NCI-H510A (cell line): Measurements from ENCODE around the gene KDM2B.
"Not testable (repeated sequence)": the region's sequence is repeated elsewhere in the genome, so short reads cannot be mapped to it uniquely, and the experiment has no call there.

Experiments used
- DNase-seq: peaks from one replicate; lab custom pipeline; 2025; lab: John Stamatoyannopoulos, UW

KDM2B gene

DNA sequence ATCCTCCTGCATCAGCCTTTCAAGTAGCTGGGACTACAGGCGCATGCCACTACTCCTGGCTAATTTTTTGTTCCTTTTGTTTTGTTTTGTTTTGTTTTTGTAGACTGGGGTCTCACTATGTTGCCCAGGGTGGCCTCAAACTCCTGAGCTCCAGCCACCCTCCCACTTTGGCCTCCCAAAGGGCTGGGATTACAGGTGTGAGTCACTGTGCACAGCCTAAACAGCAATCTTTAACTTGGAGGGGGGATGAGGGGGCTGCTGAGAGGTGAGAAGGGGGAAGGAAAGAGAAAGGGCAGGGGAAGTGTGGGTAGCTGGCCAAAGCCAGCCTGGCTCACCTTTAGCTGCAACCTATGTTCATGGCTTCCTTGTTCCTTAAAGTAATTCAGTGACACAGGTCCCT is 77.4 kb downstream of the KDM2B start:
- DNase-seq: no peak

- DNase-seq: no peak
Observed at GRCh38 chr12:121501946-121502345, 78.9 kb downstream of the KDM2B start.

DNA sequence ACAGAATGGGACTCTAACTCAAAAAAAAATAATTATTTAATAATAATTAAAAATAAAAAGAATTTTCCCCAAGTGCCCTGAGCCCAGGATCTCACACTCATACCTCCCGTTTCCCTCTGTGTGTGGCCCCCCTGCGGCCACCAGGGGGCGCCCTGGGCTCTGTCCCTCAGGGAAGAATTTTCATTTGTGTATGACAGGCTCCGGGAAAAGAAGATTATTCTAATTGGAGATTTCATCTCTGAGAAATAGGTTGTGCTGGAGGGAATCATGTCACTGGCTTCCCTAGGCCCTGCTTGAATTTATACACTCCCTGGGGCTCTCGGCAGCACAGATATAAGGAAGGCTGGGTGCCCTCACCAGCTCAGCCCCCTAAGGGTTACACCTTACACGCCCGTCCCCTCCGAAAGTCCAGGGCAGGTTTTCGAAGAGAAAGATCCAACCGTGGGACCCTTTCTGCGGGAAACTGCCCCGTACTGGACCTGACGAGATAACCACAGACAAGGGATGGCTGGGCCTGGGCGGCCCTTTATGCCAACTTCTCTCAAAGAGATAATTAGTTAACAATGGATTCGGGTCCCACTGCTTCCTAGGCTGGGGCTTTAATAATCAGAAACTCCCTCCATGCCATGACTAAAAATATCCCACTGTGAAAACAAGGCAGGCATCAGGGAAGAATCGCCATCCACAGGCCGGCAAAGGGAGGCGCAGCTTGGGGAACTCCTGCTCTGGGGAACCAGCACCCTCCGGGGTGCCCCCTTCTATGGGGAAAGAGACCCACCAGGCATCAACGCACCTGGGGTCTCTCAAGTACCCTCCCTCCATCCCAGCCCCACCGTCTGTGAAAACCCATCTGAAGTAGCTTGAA is 80.7 kb downstream of the KDM2B start:
- DNase-seq: peak; percentile 22

GRCh38 chr12:121495746-121496145 is 85.1 kb downstream of the KDM2B start:
- DNase-seq: no peak

DNA sequence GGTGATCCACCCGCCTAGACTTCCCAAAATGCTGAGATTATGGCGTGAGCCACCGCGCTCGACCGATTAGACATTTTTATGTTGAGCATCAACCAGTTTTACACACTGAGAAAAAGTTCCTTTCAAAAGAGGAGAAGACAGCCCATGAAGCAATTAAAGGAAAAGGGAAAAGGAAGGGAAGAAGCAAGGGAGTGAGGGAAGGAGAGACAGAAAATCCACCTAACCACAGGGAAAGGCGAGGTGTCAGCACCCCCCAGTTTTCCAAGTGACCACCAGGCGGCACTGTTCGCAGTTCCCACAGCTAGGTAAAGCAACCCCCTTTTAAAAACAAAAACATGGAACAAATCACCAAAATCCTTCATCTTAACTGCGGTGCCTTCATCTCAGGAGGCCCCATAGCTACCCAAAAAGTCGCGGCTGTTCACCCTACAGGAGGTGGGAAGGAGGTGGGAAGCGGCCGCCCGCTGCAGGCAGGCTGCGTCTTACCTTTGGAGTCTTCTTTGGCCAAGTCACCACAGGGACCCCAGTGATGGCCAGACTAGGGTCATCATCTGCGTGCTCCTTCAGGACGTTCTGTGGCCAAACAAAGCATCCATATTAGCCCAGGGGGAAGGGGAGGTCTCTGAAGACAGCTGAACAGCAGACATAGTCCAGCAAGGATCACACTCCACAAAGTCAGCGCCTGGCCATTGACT is 86.6 kb downstream of the KDM2B start:
- no peak for DNase-seq

GRCh38 chr12:121490401-121491281 is 90.2 kb downstream of the KDM2B start:
- peak; percentile 26 for DNase-seq

DNA sequence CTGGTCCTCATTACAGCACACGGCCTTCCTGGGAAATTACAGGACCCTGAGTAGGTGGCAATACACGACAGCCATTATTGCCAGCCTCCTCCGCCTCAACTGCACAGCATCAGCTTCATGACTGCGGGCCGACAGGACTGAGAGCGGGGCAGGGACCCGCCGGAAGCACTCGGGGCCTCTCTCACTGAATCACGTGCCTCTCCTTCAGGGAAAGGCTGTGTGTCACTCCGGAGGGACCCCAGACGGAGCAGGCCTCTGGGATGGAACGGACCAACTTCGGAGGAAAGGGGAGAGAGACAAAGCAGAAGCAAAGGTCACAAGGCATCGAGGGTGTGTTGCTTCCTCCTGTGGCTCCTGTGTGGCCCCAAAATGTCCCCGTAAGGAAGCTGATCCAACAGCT is 90.9 kb downstream of the KDM2B start:
- DNase-seq: no peak

GRCh38 chr12:121484967-121485366 is 95.9 kb downstream of the KDM2B start:
- DNase-seq: no peak

DNA sequence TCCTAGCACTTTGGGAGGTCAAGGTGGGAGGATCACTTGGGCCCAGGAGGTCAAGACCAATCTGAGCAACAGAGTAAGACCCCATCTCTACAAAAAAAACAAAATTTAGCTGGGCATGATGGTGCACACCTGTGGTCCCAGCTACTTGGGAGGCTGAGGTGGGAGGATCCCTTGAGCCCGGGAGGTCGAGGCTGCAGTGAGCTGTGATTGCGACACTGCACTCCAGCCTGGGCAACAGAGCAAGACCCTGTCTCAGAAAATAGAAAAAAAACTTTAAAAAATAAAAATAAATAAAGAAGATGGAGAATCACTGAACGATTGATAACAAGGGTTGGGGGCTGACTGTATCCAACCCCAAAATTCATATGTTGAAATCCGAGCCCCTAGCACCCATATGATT is 96.3 kb downstream of the KDM2B start:
- not testable (repeated sequence) for DNase-seq

- no peak for DNase-seq
Observed at GRCh38 chr12:121483949-121484348, 96.9 kb downstream of the KDM2B start.

DNA sequence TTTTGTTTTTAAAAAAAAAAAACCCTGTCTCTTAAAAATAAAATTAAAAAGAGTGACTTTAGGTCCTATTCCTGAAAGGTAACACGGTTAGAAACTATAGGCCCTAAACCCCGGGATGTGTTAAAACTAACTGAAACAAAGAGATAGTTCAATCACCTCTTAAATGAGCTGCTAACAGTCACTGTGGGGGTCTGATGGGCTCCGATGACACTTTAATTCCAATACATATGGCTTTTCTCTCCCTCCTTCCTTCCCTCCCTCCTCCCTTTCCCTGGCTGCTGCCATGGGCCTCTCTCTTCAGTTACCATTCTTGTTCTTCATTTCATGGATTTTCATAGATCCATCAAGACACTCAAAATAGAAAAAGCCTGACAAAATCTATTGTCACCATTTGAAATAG is 104.3 kb downstream of the KDM2B start:
- no peak for DNase-seq

DNA sequence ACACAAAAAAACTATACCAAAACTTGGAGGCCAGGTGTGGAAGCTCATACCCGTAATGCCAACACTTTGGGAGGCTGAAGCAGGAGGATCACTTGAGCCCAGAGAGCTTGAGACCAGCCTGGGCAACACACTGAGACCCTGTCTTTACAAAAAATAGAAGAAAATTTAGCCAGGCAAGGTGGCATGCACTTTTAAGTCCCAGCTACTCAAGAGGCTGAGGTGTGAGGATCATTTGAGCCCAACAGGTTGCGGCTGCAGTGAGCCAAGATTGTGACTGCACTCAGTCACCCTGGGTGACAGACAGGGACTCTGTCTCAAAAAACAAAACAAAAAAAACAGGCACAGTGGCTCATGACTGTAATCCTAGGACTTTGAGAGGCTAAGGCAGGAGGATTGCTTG is 105.5 kb downstream of the KDM2B start:
- no peak for DNase-seq

DNA sequence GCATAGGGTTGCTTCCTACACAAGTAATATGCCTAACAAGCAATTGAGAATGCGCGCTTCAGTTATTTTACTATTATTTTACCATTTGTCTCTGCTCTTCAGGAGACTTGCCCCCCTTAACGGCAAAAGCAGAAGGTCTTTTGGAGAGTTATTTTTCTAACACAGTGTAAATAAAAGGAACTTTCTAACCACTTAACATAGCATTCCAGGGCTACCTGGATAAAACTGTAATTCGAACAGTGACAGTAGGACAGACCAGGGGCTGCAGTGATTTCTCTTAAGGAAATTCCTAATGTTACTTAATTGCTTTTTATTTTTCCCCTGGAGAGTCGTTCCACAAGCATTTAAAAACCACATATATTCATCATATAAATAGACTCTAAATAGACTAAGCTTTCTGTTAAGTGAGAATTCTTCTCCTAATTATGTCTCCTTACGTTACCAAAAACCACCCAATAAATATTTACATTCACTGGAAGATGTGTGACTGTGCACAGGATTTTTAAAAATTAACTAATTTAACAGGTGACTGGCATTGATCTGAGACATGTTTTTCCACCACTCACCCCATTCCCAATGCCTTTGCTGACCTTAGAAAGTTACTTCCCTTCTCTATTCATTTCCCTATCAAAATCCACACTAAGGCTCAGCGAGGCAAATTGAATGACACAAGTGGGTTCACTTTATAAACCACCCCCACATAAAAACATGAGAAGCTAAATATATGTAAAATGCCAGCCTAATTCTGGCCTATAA is 108.5 kb downstream of the KDM2B start:
- no peak for DNase-seq

GRCh38 chr12:121470751-121471150 is 110.1 kb downstream of the KDM2B start:
- DNase-seq: no peak

DNA sequence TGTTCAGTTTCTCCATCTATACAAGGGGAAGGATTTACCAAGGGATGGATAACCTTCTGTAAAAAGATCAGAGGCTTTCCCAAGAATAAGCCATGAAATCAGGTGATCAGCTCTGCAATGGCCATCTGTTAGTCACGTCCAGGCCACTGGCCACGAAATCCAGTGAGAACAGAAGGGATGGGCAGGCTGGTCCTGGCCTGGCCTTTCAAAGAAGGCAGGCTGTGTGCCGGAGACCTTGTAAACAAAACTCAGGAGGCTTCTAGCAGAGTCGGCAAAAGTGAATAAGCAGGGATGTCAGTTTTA is 112.4 kb downstream of the KDM2B start:
- DNase-seq: no peak

DNA sequence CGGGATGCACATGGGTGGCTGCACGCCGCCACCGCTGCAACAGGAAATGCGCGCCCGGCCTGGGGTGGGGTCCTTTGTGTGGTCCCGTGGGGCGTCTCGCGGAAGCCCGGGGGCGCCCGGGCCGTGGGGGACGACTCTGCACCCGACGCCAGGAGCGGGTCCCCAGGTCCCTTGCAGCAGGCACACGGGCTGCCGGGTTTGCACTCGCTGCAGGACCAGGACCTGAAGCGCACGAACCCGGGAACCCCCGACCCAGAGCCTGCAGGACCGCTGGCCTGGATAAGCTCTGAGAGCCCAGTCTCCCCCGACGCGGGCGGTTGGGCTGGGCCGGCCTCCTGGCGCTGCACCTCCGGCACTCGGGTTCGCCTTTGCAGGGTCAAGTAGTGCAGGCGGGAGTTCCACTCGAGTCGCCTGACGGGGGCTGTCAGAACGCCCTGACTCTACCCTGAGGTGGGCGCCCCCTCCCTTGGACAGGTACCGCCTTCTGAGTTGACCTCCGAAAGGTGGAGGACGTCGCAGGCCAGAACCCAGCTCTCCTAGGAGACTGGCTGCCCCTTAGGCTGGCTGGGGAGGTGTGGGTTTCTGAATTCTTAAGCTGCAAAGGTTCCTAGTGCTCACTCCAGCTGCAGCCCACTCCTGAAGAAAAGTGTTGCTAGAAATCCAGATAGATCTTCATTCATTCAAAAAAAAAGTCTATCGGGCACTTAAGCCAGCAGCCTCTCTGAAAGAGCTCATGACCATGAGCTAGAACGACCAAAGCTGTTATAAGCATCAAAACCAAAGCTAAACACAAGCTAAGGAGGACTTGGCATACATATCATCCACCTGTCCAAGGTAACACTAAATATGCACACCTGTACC is 113.0 kb downstream of the KDM2B start:
- no peak for DNase-seq

DNA sequence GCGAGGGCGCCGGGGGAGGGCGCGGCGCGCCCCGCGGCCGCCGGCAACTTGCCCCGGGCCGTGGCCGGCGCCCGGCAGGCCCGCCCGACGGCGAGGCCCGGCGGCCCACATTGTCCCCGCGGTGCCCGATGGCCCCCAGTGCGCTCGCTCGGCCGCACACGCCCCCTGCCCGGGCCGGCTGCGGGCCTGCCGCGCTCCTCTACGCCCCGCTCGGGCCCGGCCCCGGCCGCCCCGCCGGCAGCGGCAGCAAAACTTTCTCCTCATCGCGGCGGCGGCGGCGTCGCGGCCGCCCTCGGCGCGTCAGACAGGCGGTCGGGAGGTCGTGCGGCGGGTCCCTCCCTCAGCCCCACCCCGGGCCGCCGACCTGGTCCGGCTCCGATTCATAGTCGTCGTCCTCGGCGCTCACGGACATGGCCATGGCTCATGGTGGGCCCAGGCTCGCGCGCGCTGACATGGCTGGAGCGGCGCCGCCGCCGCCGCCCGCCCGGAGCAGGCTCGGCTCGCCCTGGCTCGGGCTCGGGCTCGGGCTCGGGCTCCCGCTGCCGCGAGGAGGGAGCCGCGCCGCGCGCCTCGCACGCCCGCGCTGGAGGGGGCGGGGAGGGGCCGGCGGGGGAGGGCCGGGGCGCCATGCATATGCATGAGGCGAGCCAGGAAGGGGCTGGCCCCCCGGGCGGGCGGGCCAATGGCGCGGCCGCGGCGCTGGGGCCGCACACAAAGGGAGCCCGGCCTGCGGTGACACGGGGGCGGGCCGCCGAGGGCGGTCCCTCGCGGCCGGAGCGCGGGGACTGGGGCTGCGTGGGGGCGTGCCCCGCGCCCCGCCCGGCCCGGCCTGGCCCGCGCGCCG is 113.8 kb downstream of the KDM2B start:
- DNase-seq: peak; percentile 90

DNA sequence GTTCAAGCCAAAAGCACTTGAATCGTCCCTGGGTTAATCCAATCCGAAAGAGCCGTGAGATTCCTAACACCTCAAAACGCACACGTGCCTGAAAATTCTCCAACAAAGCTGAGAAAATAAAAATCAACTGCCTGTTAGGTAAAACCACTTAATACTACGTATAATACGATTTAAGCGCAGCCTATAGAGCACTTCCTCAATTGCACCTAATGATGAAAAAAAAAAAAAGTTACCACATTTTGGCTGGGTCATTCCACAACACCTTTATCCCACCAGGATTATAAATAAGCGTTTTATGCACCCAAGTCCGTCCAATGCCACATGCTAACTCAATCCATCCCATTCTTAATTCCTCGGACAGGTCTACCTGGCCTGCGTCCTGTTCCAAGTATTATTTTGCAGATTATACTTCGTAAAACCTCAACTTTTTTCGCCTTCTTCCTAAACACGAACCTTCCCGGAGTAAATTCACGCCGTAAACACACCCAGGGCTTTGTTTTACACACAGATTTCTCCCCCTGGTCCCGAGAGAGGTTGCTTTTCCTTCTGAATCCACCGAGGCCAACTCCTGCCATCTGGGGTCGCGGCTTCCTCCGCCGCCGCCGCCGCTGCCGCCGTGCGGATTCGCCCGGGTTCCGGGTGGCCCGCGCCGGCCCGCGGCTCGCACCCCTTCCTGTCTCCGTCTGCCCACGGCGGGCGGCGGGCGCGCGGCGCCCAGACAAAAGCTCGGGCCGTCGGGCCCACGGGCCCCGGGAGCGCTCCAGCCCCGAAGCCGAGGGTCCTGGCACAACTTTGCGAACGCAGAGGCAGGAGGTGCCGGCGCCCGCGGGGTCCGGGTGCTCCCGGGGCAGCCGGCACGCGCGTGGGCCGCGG is 114.7 kb downstream of the KDM2B start:
- no peak for DNase-seq

GRCh38 chr12:121464331-121464730 is 116.5 kb downstream of the KDM2B start:
- no peak for DNase-seq
